ENCODE results near the gene MSTN. TPM values are rescaled to one million over a fixed set of nuclear protein-coding genes. Genes with fewer than 3 reads are reported as not detected.
A peak's percentile ranks its signal among the peaks of the same experiment; 100 is the strongest.

MSTN gene
- total and polyA plus RNA-seq, 7 donors = 0.08 to 6.6 (median 0.56) TPM

GRCh38 chr2:190060019-190060418, 2.5 kb downstream of the MSTN start:
- Histone ChIP-seq H3K4me1 (peaks cover 3% of the 10 kb centered on the region), H3K27ac (peak overlapping the region; percentile 75), H3K27me3 (ENCODE audit: insufficient read depth in 3 of 3, low read length in 2 of 3) (no peaks in the 10 kb centered on the region), H3K36me3 (ENCODE audit: insufficient read depth in 1 of 2, low read depth in 1 of 2) (no peaks in the 10 kb centered on the region), H3K9me3 (no peaks in the 10 kb centered on the region), H3K4me3 (peak overlapping the region; percentile 74)
- DNase-seq (no peak), ATAC-seq (peak in 3 of 4 donors; percentile 37 to 63 (median 52))
- TF ChIP-seq CTCF (IDR thresholded peaks at IDR 0.05) = no peak
- WGBS, 3 donors = 26 to 45% (median 30%) methylated on average over 4 of the region's 4 CpGs
- intact Hi-C loops (cut with DNase I) = loop anchor here (5.0 kb wide), 2 partner anchors 33 to 378 kb away; no protein-coding TSS in a partner anchor

GRCh38 chr2:190053426-190053825, 9.1 kb downstream of the MSTN start:
- no peaks in the 10 kb centered on the region for H3K4me1 ChIP-seq
- no peak overlapping the region for H3K4me3 ChIP-seq
- DNase-seq (no peak), ATAC-seq (no peak)
- H3K27me3 ChIP-seq (ENCODE audit: insufficient read depth in 3 of 3, low read length in 2 of 3) = no peaks in the 10 kb centered on the region
- WGBS, 3 donors = 54 to 70% (median 57%) methylated on average over 5 of the region's 5 CpGs
- intact Hi-C loops (cut with DNase I) = no loop called here
- no peaks in the 10 kb centered on the region for H3K9me3 ChIP-seq
- no peak for TF ChIP-seq CTCF (IDR thresholded peaks at IDR 0.05)
- no peaks in the 10 kb centered on the region for H3K36me3 ChIP-seq (ENCODE audit: insufficient read depth in 1 of 2, low read depth in 1 of 2)
- H3K27ac ChIP-seq = no peak overlapping the region

- Histone ChIP-seq H3K27ac (no peak overlapping the region), H3K4me1 (no peaks in the 10 kb centered on the region), H3K4me3 (no peak overlapping the region), H3K36me3 (ENCODE audit: insufficient read depth in 1 of 2, low read depth in 1 of 2) (no peaks in the 10 kb centered on the region), H3K27me3 (ENCODE audit: insufficient read depth in 3 of 3, low read length in 2 of 3) (no peaks in the 10 kb centered on the region), H3K9me3 (no peaks in the 10 kb centered on the region)
- no peak for DNase-seq
- WGBS, 3 donors = 83 to 87% (median 83%) methylated on average over 5 of the region's 5 CpGs
- no peak for TF ChIP-seq CTCF (IDR thresholded peaks at IDR 0.05)
- ATAC-seq = no peak
- intact Hi-C loops (cut with DNase I) = no loop called here
These were observed 10.2 kb downstream of the MSTN start for GRCh38 chr2:190052307-190052706.

GRCh38 chr2:190051223-190051622, 11.3 kb downstream of the MSTN start:
- H3K9me3 ChIP-seq = no peaks in the 10 kb centered on the region
- intact Hi-C loops (cut with DNase I) = no loop called here
- H3K4me3 ChIP-seq = no peak overlapping the region
- no peak for DNase-seq
- no peaks in the 10 kb centered on the region for H3K4me1 ChIP-seq
- no peaks in the 10 kb centered on the region for H3K36me3 ChIP-seq (ENCODE audit: insufficient read depth in 1 of 2, low read depth in 1 of 2)
- no peaks in the 10 kb centered on the region for H3K27me3 ChIP-seq (ENCODE audit: insufficient read depth in 3 of 3, low read length in 2 of 3)
- H3K27ac ChIP-seq = no peak overlapping the region
- no peak for ATAC-seq
- TF ChIP-seq CTCF (IDR thresholded peaks at IDR 0.05) = no peak

- TF ChIP-seq CTCF (IDR thresholded peaks at IDR 0.05) = no peak
- no peaks in the 10 kb centered on the region for H3K27me3 ChIP-seq (ENCODE audit: insufficient read depth in 3 of 3, low read length in 2 of 3)
- no peak overlapping the region for H3K4me3 ChIP-seq
- DNase-seq (no peak), ATAC-seq (no peak)
- H3K27ac ChIP-seq = no peak overlapping the region
- H3K36me3 ChIP-seq (ENCODE audit: insufficient read depth in 1 of 2, low read depth in 1 of 2) = no peaks in the 10 kb centered on the region
- intact Hi-C loops (cut with DNase I) = no loop called here
- no peaks in the 10 kb centered on the region for H3K9me3 ChIP-seq
- no peaks in the 10 kb centered on the region for H3K4me1 ChIP-seq
These were observed 12.5 kb downstream of the MSTN start for GRCh38 chr2:190050001-190050400.
